Left renal pelvis (tissue), 4 donors: ENCODE data around the gene ZNF354C. TPM values are rescaled to one million over a fixed set of nuclear protein-coding genes. Genes with fewer than 3 reads are reported as not detected.

ENCODE experiments used
- DNase-seq, 4 donors: peaks; one replicate each; pipeline ENCODE4 v3.0.0-alpha.2; 2013; ENCODE audit warnings: low read depth in 4 of 4, low spot score in 3 of 4
- polyA plus RNA-seq, 4 donors: library from polyadenylated mRNA; unstranded; fragments of 120-200 nt; gene quantifications; one replicate each; pipeline ENCODE4 v1.2.1, GENCODE V29; 2013; ENCODE audit not compliant: insufficient read length in 4 of 4

Gene ZNF354C
- polyA plus RNA-seq, 4 donors, result 15.7 to 22.4 (median 19.3) TPM

GRCh38 chr5:179113143-179113530, 53.0 kb downstream of the ZNF354C start:
- DNase-seq, result no peak

GRCh38 chr5:179113945-179114641, 53.9 kb downstream of the ZNF354C start:
- DNase-seq, result no peak

DNA sequence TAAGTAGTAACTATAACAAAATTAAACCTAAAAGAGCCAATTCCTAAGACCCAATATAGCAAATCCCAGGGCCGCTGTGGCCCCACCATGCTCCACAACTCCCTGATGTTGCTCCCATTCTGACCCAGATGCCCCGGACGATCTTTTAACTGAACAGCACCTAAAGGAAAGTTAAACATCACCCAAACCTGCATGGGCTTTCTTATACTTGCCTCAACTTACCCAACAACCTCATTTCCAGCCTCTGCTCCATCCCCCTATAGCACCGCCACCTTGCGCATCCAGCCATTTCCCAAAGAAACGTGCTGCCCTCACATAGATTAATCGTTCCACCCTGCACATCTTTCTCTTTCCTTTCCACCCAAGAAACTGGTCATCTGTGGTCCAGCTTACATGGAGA, 54.6 kb downstream of the ZNF354C start:
- no peak for DNase-seq

DNA sequence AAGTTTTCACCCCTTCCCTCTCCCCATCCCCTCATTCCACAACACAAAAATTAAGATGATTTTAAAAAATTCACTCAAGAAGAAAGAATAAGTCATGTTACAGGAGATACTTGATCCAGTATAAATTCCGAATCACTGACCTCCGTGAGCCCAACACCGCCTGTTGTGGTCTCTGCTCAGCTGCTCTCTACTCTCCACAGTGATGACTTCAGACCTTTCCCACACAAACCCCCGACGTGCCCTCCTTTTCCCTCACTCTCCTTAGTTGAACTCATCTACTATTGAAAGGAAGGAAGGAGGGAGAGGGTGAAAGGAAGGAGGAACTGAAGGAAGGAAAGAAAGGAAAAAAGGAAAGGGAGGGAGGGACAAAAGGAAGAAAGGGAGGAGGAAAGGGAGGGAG, 55.1 kb downstream of the ZNF354C start:
- no peak for DNase-seq

DNA sequence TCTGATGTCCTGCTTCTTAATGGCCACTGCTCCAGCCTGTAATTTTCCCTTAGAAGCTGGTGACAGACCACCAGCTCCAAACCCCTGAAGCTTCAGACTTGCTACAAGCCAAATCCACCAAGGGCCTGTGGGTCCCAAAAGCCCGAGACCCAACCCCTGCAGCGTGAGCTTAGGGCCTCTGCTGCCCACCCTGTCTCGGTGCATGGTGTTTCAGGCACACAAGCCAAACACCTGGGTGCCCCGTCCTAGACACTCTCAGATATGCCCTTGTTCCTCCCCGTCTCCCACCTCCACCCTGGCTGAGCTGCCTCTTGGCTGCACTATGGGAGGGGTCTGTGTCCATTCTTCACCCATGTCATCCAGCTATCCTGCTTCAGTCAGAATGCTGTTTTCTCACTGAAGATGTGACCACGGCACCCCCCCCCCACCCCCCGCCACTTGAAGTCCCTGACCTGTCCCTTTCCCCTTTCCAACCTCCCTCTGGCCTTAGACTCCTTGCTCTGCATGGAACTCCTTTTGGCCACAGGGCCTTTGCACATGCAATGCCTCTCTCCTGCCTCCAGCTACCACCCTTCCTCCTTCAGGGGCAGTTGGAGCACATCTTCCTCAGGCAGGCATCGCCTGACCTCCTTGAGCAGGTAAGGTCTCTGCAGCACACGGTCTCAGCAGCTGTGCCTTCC, 55.8 kb downstream of the ZNF354C start:
- DNase-seq, result no peak

- DNase-seq, result no peak
Observed at GRCh38 chr5:179118338-179118737, 58.2 kb downstream of the ZNF354C start.

- DNase-seq, result no peak
Observed at GRCh38 chr5:179118756-179119414, 58.7 kb downstream of the ZNF354C start.

DNA sequence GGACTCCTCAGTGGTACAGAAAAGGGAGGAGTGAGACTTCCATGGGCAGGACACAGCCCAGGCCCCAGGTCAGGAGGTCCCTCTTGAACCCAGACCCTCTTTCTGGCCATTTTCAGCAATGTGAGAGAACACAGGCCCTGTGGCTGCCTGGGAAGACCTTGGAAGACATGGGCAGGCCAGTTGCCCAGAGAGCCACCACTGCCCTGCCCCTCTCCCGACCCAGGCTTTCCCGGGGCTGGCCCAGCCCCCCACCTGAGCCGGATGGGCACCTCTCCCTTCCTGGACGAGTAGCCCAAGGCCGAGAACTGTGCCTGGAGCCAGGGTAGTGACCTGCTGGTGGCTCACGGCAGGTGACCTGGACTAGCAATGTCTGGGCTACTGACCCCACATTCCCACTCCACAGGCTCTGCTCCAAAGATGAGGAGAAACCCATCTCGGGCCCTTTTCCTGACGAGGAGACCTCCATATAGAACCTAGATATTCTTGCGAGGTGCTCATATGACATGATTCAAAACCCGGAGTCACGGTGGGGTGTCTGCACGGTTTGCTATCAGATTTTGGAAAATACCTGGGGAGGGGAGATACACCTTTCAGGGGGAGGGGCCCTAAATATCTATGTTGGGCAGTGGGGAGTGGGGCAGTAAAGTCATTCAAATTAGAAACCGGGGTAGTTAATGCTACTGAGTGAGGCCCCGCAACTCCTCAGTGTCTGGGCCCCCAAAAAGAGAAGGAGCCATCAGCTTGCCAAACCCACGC, 59.4 kb downstream of the ZNF354C start:
- DNase-seq, result no peak

- no peak for DNase-seq
Observed at GRCh38 chr5:179120421-179120861, 60.3 kb downstream of the ZNF354C start.

DNA sequence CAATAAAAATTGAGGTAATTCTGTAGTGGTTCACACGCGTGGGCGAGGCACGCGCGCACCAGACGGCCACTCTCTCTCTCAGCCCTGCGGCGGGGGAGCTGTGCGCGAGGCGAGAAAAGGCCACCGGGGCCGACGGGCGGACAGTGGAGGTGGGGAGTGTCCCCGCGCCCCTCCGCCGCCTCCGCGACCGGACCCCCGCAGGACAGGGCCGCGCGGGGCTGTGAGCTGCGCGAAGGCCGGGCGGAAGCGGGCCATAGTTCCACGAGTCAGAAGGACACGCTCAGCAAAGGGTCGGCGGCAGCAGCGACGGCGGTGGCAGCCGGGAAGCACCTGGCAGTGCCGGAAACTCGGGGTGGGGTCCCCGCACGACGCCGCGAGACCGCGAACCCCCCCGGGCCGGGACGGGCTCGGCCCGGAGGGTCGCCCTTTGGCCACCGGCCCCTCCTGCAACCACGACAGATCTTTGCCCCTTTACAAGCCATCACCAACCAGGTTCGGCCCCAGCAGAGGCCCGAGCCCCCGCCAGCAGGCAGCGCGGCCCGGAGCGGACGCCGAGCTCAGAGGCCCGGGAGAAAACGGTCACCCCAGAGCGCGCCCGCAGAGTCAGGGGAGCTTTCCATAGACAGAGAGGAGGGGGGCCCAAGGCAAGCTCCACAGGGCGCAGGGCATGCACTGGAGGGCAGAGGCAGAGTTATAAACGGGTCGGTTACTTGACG, 60.9 kb downstream of the ZNF354C start:
- DNase-seq, result no peak

GRCh38 chr5:179121667-179122111, 61.5 kb downstream of the ZNF354C start:
- no peak for DNase-seq

- DNase-seq, result no peak
Observed at GRCh38 chr5:179122411-179123108, 62.4 kb downstream of the ZNF354C start.

GRCh38 chr5:179123109-179123426, 62.9 kb downstream of the ZNF354C start:
- DNase-seq, result no peak

GRCh38 chr5:179123491-179124272, 63.5 kb downstream of the ZNF354C start:
- DNase-seq, result no peak

DNA sequence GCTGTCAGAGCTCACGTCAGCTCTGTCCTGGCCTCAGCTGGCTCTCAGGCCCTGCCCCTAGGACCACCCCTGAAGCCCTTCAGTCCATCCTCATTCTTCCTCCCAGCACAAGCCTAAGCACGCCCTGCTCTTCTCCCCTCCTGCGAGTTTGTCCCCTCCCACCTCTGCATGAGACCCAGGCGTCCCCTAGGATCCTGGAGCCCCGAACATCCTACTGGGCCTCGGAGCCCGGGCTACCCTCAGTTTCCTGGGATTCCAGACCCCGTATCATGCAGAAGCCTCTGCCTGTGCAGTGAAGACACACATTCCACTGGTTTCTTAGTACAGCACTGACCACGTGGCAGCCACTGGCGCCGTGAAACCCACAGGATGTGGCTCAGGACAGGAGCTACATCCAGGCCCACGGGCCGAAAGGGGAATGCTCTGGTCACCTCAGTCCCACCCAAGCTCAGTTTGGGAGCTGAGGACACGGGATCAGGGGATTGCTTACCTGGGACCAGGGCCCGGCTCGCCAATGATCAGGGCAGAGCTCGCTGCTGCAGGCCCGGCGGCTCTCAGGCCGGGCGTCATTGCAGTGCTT, 64.2 kb downstream of the ZNF354C start:
- no peak for DNase-seq

DNA sequence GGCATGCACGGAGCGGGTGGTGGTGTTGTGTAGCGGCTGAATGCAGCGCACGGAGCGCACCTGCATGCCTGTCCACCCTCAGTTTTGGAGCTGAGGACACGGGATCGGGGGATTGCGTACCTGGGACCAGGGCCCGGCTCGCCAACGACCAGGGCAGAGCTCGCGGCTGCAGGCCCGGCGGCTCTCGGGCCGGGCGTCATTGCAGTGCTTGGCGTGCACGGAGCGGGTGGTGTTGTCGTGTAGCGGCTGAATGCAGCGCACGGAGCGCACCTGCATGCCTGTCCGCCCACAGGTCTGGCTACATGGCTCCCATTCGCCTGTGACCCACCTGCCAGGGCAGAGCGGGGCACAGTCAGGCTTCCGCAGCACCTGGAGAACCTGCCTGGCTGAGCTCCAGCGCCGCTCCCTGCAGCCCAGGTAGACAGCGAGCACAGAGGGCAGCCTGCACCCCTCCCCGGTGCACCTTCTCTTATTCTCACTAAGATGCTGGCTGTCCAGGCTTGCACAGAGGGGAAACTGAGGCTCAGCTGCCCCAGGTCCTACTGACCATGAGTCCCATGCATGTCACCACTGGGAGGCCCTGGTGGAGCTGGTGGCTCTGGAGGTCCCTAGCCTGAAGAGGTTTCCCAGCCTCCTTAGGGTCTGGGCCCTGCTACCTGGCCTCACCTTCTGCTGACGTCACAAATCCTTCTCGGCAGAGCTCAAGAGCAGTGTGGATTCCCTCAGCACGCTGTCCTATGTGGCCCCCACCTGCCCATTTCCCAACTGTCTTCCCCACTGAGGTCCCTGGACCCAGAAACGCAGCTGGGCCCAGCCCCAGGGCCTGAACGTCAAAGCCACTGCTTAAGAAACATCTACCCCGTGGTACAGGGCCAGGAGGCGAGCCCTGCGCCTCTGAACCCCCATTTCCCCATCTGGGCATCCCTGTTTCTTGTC, 64.9 kb downstream of the ZNF354C start:
- no peak for DNase-seq

DNA sequence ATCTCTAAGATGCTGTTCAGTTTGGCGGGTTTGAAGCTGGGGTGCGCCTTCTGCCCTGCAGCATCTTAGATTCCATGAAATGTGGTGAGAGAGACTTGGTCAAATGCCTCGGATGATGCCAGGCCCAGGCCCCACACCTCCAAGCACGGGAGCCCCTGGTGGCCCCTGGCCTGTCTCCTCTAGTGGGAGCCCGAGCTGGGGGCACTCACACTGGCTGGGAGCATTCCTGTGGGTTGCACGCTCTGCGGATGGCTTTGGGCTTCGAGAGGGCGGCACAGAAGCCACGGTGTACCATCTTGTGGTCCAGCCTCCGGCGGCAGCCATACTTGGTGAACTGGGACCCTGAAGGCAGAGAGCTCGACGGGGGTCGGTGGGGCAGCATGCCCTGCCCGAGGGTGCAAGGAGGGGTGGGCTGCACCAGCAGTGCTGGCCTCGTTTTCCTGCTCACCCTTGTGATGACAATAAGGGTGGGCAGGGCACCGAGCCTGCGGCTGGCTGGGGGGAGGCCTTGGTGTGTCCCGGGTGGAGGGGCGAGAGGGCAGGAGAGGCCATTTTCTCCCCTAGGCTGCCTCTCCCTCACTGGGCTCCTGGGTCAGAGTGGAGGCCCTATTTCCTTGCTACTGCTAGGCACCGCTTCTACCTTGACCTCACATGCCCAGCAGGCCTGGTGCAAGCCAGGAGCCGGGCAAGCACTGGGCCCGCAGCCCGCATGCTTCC, 65.8 kb downstream of the ZNF354C start:
- DNase-seq, result no peak
